CD4-positive, alpha-beta T cell treated with Interleukin-21 for 1 hour (primary cell): Measurements from ENCODE around the gene MAGEF1.
A peak's percentile ranks its signal among the peaks of the same experiment; 100 is the strongest.

Experiments
- DNase-seq: peaks from one replicate; pipeline ENCODE4 v3.0.0-alpha.2; 2020

The MAGEF1 gene

GRCh38 chr3:184687363-184688015, 24.4 kb downstream of the MAGEF1 start:
- DNase-seq, result peak; percentile 4

- DNase-seq, result no peak
Measured at GRCh38 chr3:184685646-184686045, 26.2 kb downstream of the MAGEF1 start.

DNA sequence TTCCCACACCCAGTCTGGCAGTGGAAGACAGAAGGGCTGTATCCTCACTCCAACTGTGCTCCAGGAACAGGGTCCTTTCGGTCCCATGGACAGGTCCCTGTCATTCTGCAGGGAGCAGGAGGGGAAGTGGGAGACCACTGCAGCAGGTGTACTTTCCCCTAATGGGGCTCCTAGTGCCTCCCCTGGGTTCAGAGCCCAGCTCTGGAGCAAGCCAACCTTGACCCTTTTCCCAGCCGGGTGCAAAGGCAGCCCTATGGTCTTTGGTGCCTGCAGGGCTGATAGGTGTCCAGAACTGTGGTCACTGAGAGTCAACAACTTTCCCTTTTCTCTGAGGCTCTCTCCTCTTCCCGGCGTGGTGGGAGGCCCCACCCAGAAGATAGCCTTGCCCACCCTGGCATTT, 26.8 kb downstream of the MAGEF1 start:
- DNase-seq, result no peak

DNA sequence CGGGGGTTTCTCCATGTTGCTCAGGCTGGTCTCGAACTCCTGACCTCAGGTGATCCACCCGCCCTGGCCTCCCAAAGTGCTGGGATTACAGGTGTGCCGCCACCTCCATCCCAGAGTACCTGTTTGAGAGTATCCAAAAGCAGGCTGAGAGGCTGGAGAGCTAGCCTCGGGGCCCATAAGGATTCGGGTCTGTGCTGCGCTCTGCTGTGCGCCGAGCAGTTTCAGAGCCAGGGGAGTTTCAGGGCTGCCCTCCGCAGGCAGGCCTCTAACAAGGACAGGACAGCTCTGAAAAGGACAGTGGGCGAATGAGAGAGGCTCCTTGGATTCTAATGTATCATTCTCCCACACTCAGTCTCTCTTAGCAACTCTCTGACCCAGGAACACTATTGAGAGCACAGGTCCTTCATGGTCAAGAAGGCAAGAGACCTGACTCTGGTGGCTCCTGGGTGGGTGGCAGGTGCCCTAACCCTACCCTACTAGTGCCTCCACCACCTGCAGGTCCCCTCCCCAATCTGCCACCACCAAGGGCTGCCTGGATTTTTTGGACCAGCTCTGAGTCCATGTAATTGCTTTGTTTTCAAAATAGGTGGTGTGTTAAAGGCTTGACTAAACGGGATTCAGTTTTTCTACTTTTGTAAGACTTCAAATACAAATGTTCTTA, 27.8 kb downstream of the MAGEF1 start:
- no peak for DNase-seq

DNA sequence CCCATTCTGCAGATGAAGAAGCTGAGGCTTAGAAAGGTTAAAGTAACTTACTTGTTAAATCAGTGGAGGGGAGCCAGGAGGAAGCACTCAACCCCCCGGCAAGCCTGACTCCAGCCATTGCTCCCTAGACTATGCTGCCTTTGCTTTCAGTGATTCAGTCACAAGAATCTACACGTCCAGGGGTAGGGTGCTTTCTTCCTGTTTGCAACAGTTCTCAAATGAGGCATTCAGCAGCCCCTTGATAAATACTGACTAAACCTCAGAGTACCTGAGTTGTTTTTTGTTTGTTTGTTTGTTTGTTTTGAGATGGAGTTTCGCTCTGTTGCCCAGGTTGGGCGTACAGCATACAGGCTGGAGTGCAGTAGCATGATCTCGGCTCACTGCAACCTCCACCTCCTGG, 28.6 kb downstream of the MAGEF1 start:
- no peak for DNase-seq

DNA sequence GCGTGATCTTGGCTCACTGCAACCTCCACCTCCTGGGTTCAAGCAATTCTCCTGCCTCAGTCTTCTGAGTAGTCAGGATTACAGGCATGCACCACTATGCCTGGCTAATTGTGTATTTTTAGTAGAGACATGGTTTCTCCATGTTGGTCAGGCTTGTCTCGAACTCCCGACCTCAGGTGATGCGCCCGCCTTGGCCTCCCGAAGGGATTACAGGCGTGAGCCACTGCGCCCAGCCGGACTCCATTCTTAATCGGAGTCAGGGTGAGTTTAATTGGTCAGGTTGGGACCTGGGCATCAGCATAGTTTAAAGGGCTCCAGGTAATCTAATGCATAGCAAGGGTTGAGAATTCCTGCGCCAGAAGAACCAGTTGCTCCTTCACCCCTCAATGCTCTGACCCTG, 29.2 kb downstream of the MAGEF1 start:
- DNase-seq, result no peak

DNA sequence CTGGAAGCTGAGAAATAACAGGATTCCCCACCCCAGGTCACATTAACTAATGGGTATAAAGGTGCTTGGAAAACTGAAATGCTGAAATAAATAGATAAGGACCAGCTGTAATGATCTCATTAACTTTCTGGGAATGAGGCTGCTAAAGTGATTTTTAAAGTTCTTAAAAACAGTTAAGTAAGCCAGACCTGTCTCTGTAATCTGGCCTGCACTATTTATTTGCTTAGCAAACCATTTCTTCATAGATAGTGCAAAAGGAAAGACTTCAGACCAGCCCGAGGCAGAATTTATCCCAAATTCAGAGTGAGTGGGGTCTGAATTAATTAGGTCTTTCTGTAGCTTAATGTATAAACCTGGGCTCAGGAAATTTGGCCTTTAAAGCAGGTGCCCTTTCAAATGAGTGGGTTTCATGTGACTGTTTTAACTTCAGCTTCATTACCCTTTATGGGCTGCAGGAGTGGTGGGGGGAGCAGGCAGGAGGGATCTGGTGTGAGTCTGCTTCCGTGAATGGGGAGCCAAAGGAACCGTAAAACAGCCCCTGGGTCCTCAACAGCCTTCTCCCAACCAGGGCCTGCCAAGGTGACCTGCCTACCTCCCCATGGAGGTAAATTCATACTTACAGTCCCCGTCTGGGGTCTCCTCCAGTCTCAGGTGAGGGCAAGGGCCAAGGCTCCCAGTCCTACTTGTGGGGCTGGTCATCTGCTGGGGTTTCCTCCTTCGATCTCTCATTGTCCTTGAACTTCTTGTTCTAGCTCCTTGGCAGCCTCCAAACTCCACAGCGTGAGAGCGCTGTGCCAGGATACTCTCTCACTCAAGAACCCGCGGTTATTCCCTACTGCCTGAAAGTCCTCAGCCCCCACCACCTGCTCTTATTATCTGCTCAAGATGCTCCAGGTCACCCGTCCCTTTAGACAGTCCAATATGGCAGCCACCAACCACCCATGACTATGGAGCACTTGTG, 31.2 kb downstream of the MAGEF1 start:
- no peak for DNase-seq

DNA sequence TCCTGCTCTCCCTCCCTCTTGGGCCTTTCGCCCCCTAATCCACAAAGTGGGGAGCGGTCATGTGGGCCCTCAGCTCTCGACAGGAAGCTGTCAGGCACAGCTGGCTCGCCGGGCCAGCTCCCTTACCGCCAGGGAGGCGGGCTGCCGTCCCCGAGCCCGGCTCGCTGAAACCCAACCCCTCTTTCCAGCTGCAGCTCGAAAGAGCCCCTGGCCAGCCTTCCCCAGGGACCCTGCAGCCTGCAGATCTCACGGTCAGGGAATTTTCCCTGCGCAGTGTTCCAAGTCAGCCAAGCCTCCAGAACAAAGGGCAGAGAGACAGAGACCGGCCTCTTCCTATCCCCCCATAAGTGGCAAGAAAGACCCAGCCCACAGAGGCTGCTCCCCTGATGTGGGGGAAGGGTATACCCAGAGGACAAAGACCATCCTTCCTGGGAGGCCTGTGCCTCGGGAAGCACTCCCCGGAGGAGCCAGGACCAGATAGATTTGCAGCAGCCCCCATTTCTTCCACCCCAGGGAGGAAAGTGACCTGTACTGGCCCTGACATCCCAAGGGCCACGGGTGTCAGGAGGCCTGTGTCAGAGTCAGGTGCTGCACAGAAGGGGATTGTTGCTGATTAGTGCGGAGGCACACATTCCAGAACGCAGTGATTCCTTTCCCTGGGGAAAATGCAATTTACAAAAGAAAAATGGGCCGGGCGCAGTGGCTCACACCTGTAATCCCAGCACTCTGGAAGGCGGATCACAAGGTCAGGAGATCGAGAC, 32.6 kb downstream of the MAGEF1 start:
- DNase-seq, result no peak

GRCh38 chr3:184678317-184679055, 33.4 kb downstream of the MAGEF1 start:
- DNase-seq, result no peak

GRCh38 chr3:184677344-184678316, 34.2 kb downstream of the MAGEF1 start:
- no peak for DNase-seq

GRCh38 chr3:184676927-184677326, 34.9 kb downstream of the MAGEF1 start:
- DNase-seq, result no peak

DNA sequence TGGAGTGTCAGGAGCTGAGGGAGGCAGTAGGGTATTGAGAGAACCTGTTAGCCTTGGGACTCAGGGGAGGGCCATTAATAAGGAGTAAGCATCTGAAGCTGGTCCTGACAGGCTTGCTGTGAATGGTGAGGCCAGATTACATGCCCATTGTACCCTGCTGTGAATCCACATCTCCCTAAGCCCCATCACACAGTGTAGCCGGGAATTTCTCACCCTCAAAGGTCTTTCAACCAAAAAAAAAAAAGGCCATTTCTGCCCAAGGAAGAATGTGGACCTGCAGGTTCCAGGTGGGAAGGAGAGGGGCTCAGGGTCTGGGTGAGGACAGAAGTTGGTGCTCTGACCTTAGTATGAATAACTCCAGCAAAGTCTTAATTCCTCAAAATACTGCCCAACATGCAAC, 37.2 kb downstream of the MAGEF1 start:
- DNase-seq, result no peak

GRCh38 chr3:184672977-184673870, 38.6 kb downstream of the MAGEF1 start:
- DNase-seq, result no peak

DNA sequence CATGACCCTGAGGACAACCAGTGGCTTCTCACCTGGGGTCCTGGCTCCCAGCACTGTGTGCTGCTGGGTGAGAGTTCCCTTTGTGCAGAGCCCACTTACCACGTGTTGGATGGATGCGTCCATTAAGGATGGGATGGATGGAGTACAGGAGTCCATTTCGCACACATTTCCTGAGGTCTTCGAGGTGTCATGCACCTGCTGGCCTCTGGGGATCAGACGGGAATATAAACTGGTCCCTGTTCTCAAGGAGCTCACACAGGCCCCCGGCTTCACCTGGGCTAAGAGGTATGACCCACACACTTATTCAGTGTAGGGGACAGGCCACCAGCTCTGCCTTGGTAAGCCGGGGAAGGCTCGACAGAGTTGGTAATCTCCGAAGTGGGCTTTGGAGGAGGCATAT, 39.5 kb downstream of the MAGEF1 start:
- no peak for DNase-seq

DNA sequence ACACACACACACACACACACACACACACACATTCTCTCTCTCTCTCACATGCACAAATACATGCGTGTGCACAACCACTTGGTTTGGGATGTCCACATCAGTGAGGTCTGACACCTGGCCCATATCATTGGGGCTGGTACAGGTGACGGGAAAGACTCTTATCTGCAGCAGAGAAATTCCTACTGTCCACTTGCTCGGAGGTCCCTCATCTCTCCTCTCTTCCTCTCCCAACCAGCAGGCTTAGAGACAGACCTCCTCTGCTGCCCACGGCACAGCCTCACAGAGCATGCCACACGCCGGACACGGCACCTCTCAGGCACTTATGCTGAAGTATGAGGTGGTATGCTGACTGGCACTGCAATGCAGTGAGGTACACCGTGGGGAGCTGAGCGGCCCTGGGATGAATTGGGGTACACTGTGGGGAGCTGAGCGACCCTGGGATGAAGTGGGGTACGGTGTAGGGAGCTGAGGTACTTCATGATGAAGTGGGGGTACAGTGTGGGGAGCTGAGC, 41.7 kb downstream of the MAGEF1 start:
- DNase-seq, result no peak

DNA sequence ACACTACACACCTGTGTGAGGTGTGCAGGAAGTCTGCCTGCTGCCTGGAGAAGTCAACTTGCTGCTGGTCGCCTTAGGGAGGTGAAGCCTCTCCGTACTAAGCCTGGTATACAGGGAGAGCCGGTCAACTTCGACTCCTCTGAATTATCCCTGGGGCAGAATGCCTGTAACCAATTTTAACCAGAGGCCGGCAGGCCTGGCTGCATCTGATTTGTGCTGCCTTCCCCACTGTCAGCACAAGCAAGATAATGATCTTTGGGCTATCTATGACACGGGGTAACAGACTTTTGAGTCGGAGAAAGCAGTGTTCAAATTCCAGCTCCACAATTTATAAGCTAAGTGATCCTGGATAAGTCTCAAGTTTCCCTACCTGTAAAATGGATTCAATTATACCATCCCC, 42.3 kb downstream of the MAGEF1 start:
- no peak for DNase-seq

- no peak for DNase-seq
Measured at GRCh38 chr3:184666442-184666841, 45.4 kb downstream of the MAGEF1 start.

DNA sequence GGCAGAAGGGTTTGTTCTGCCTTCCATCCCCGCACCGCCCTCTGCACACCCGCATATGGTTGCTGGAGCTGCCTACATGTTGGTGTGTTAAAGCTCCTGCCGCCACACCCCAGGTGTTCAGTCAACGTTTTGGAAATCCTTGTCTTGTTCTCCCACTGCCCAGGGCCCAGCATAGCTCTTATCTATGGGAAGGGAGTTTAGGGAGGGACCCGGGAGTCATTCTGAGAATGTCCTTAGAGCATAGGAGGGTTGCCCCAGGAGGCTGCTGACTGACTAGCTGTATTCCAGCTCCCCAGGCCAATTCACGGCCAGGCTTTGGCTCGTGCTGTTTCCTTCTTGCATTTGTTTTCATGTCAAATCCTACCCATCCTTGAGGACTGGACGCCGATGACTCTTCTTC, 46.8 kb downstream of the MAGEF1 start:
- no peak for DNase-seq

DNA sequence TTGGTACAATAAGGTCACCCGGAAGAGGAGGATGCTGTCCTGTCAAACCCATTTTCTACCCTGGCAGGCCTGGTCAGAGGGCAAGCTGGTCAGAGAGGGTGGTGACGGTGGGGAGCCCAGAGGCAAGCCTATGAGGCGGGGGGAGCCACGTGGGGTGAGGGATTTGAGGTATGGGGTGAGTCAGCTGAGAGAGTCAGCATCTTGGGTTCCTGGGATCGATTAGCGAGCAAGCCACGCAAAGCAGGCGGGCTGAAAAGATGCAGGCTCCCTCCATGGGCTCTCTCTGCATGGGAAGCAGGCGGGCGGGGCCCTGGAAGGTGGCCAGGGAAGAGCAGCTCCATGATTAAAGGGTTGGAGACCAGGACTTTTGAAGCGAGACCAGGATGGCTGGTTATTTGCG, 48.1 kb downstream of the MAGEF1 start:
- DNase-seq, result no peak

GRCh38 chr3:184663356-184663755, 48.5 kb downstream of the MAGEF1 start:
- no peak for DNase-seq
